Calu3 (cell line): Measurements from ENCODE around the gene PRIM1. TPM values are rescaled to one million over a fixed set of nuclear protein-coding genes. Genes with fewer than 3 reads are reported as not detected.

ENCODE experiments used
- total RNA-seq: library from RNA; stranded (reverse); gene quantifications from 2 replicates; pipeline ENCODE4 v1.2.3, GENCODE V29; 2022

The PRIM1 gene
- total RNA-seq, 1 experiment from 2014 or later: 39.7 TPM

Other genes starting within 250 kb of the PRIM1 start
- 96.4 and 105 TPM in 2 replicates for gene RBMS2, start 230.5 kb downstream of the PRIM1 start, total RNA-seq
- gene BAZ2A, start 122.0 kb downstream of the PRIM1 start, total RNA-seq: 158 and 187 TPM in 2 replicates
- 822 and 875 TPM in 2 replicates for gene ATP5F1B, start 106.3 kb downstream of the PRIM1 start, total RNA-seq
- gene PTGES3, start 64.0 kb downstream of the PRIM1 start, total RNA-seq: 435 and 437 TPM in 2 replicates
- gene NACA, start 27.0 kb downstream of the PRIM1 start, total RNA-seq: 771 and 835 TPM in 2 replicates
- 0.26 and 0.56 TPM in 2 replicates for gene HSD17B6, start 11.0 kb upstream of the PRIM1 start, total RNA-seq
- gene SDR9C7, start 182.1 kb upstream of the PRIM1 start, total RNA-seq: not detected in 2 replicates
- 0.24 and 0.28 TPM in 2 replicates for gene RDH16, start 205.3 kb upstream of the PRIM1 start, total RNA-seq